Thyroid gland (tissue), 4 donors: Measurements from ENCODE around the gene CA10.

Experiments used
- POLR2A ChIP-seq, 2 donors: fragments of 450-650 bp; IDR thresholded peaks; one replicate each; pipeline ENCODE4 v1.6.1; 2017; ENCODE audit warnings: antibody characterized with exemption in 2 of 2, mild to moderate bottlenecking in 2 of 2, moderate library complexity in 1 of 2
- TF ChIP-seq, protein P1 (sequence below), 6 experiments: fragments of 200-600 bp in 3 of 6; fragments of 450-650 bp in 3 of 6; sonication (generic) in 3 of 6; IDR thresholded peaks; one replicate each; pipeline ENCODE4 v1.5.1; 2016 to 2019; ENCODE audit warnings: antibody characterized with exemption in 6 of 6, mild to moderate bottlenecking in 2 of 6, inconsistent platforms in 1 of 6, moderate library complexity in 1 of 6

DNA sequence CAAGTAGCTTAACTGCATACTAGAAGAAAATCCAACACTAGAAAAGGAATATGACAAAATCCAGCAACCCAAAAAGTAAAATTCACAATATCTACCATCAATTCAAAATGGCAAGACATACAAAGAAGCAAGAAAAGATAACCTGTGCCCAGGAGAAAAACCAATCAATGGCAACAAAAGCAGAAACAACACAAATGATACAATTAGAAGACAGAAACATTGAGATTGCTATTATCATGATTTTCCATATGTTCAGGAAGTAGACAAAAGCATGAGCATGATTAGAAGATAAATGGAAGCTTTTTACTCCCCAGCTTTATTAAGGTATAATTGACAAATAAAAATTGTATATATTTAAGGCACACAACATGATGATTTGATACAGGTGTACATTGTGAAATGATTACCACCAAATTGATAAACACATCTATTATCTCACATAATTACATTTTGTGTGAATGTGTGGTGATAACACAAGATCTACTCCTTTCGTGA is 117.3 kb downstream of the CA10 start:
- TF ChIP-seq, protein P1, sequence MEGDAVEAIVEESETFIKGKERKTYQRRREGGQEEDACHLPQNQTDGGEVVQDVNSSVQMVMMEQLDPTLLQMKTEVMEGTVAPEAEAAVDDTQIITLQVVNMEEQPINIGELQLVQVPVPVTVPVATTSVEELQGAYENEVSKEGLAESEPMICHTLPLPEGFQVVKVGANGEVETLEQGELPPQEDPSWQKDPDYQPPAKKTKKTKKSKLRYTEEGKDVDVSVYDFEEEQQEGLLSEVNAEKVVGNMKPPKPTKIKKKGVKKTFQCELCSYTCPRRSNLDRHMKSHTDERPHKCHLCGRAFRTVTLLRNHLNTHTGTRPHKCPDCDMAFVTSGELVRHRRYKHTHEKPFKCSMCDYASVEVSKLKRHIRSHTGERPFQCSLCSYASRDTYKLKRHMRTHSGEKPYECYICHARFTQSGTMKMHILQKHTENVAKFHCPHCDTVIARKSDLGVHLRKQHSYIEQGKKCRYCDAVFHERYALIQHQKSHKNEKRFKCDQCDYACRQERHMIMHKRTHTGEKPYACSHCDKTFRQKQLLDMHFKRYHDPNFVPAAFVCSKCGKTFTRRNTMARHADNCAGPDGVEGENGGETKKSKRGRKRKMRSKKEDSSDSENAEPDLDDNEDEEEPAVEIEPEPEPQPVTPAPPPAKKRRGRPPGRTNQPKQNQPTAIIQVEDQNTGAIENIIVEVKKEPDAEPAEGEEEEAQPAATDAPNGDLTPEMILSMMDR (IDR thresholded peaks at IDR 0.05) = no peak
- no peak for TF ChIP-seq POLR2A (IDR thresholded peaks at IDR 0.05)
